HK-2 (cell line): ENCODE measurements around the gene SLC12A5.

Experiments used
- DNase-seq: peaks from one replicate; pipeline ENCODE4 v3.0.0-alpha.2; 2018; ENCODE audit not compliant: unreplicated experiment

Gene SLC12A5

GRCh38 chr20:46108435-46108841, 79.4 kb downstream of the SLC12A5 start:
- no peak for DNase-seq

- no peak for DNase-seq
These were observed 80.0 kb downstream of the SLC12A5 start for GRCh38 chr20:46108976-46109375.
